Measurements from ENCODE around the gene AP3D1. TPM values are rescaled to one million over a fixed set of nuclear protein-coding genes. Genes with fewer than 3 reads are reported as not detected.

The AP3D1 gene
- total and polyA plus RNA-seq, 2 donors (not counting 3 experiments of a cell fraction or from before 2014, with no cell fraction given) = 130 to 137 TPM

DNA sequence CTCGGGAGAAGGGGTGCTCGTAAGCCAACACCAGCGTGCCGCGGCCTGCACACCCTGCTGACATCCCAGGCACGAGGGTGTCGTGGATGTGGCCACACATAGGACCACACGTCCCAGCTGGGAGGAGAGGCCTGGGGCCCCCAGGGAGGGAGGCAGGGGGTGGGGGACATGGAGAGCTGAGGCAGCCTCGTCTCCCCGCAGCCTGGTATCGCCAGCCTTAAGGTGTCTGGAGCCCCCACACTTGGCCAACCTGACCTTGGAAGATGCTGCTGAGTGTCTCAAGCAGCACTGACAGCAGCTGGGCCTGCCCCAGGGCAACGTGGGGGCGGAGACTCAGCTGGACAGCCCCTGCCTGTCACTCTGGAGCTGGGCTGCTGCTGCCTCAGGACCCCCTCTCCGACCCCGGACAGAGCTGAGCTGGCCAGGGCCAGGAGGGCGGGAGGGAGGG is 52.3 kb downstream of the AP3D1 start:
- Histone ChIP-seq H2AFZ (ENCODE audit: low read depth, low read length) (no peak overlapping the region), H4K20me1 (replicated peaks; ENCODE audit: control insufficient read depth, extremely low read depth, insufficient read depth, low read length) (no peaks in the 10 kb centered on the region), H3K4me2 (ENCODE audit: insufficient read depth, low read length) (no peak overlapping the region), H3K9me1 (replicated peaks; ENCODE audit: control insufficient read depth, extremely low read depth, insufficient read depth, low read length) (no peaks in the 10 kb centered on the region), H3K27me3 (ENCODE audit: control insufficient read depth in 2 of 2, insufficient read depth in 2 of 2, low read length in 2 of 2) (no peaks in the 10 kb centered on the region), H3K27ac (ENCODE audit: insufficient read depth, low read depth, low read length) (no peak overlapping the region), H3K4me3 (replicated peaks in 1 of 3; ENCODE audit: insufficient read depth in 1 of 3, low read depth in 1 of 3, low read length in 3 of 3) (no peak overlapping the region), H3K4me1 (ENCODE audit: control insufficient read depth, extremely low read depth, insufficient read depth, low read length) (peaks cover 13% of the 10 kb centered on the region), H3K9ac (replicated peaks; ENCODE audit: extremely low read depth, insufficient read depth, low read length) (no peak overlapping the region), H3K36me3 (ENCODE audit: control insufficient read depth in 2 of 2, extremely low read depth in 1 of 2, insufficient read depth in 2 of 2, low read length in 2 of 2) (peaks cover 3 to 30% of the 10 kb centered on the region in 2 experiments), H3K9me3 (replicated peaks; ENCODE audit: control insufficient read depth, insufficient read depth, low read length) (no peaks in the 10 kb centered on the region), H3K79me2 (ENCODE audit: control insufficient read depth, insufficient read depth, low read length) (peaks cover 20% of the 10 kb centered on the region)
- no peak for DNase-seq (ENCODE audit: low read depth, low spot score)
- intact Hi-C loops (cut with micrococcal nuclease) = no loop called here
- dilution Hi-C loops (cut with MboI; ENCODE audit: extremely low pct_ligation_motif_present, low sequenced_read_pairs) = no loop called here
- BruUV-seq (replicated peaks) = no TSS peak
- no peak for FAIRE-seq
- TF ChIP-seq, protein P1, sequence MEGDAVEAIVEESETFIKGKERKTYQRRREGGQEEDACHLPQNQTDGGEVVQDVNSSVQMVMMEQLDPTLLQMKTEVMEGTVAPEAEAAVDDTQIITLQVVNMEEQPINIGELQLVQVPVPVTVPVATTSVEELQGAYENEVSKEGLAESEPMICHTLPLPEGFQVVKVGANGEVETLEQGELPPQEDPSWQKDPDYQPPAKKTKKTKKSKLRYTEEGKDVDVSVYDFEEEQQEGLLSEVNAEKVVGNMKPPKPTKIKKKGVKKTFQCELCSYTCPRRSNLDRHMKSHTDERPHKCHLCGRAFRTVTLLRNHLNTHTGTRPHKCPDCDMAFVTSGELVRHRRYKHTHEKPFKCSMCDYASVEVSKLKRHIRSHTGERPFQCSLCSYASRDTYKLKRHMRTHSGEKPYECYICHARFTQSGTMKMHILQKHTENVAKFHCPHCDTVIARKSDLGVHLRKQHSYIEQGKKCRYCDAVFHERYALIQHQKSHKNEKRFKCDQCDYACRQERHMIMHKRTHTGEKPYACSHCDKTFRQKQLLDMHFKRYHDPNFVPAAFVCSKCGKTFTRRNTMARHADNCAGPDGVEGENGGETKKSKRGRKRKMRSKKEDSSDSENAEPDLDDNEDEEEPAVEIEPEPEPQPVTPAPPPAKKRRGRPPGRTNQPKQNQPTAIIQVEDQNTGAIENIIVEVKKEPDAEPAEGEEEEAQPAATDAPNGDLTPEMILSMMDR (IDR thresholded peaks at IDR 0.05; ENCODE audit: extremely low read depth in 1 of 2, insufficient read depth in 1 of 2, low read depth in 1 of 2, low read length in 2 of 2) = no peak
- TF ChIP-seq JUN (IDR thresholded peaks at IDR 0.05; ENCODE audit: borderline replicate concordance, insufficient read depth, insufficient read length, low read depth) (no peak), FOS (IDR thresholded peaks at IDR 0.05; ENCODE audit: borderline replicate concordance, insufficient read depth, low read length) (no peak)
- ChIA-PET POLR2A (no interaction called here), CTCF (no interaction called here)

DNA sequence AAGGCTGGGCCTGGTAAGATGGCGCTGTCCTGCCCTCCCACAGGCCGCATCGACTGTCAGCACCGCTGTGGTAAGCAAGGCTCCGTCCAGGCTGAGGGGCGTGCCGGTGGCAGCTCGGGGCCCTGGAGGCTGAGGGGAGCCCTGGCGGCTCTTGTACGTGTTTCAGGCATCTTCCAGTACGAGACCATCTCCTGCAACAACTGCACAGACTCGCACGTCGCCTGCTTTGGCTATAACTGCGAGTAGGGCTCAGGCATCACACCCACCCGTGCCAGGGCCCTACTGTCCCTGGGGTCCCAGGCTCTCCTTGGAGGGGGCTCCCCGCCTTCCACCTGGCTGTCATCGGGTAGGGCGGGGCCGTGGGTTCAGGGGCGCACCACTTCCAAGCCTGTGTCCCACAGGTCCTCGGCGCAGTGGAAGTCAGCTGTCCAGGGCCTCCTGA is 53.5 kb downstream of the AP3D1 start:
- intact Hi-C loops (cut with micrococcal nuclease) = no loop called here
- POLR2A ChIA-PET = no interaction called here
- H2AFZ ChIP-seq (ENCODE audit: low read depth, low read length) = no peak overlapping the region

More for the DNA sequence above, 53.5 kb downstream of the AP3D1 start:
- Histone ChIP-seq H4K20me1 (replicated peaks; ENCODE audit: control insufficient read depth, extremely low read depth, insufficient read depth, low read length) (no peaks in the 10 kb centered on the region), H3K36me3 (ENCODE audit: control insufficient read depth in 2 of 2, extremely low read depth in 1 of 2, insufficient read depth in 2 of 2, low read length in 2 of 2) (peaks cover 3 to 24% of the 10 kb centered on the region in 2 experiments), H3K9me1 (replicated peaks; ENCODE audit: control insufficient read depth, extremely low read depth, insufficient read depth, low read length) (no peaks in the 10 kb centered on the region), H3K4me1 (ENCODE audit: control insufficient read depth, extremely low read depth, insufficient read depth, low read length) (peaks cover 13% of the 10 kb centered on the region), H3K9ac (replicated peaks; ENCODE audit: extremely low read depth, insufficient read depth, low read length) (no peak overlapping the region), H3K79me2 (ENCODE audit: control insufficient read depth, insufficient read depth, low read length) (peaks cover 24% of the 10 kb centered on the region), H3K9me3 (replicated peaks; ENCODE audit: control insufficient read depth, insufficient read depth, low read length) (no peaks in the 10 kb centered on the region), H3K27ac (ENCODE audit: insufficient read depth, low read depth, low read length) (no peak overlapping the region), H3K4me2 (ENCODE audit: insufficient read depth, low read length) (no peak overlapping the region), H3K4me3 (replicated peaks in 1 of 3; ENCODE audit: insufficient read depth in 1 of 3, low read depth in 1 of 3, low read length in 3 of 3) (no peak overlapping the region), H3K27me3 (ENCODE audit: control insufficient read depth in 2 of 2, insufficient read depth in 2 of 2, low read length in 2 of 2) (no peaks in the 10 kb centered on the region)
- DNase-seq (ENCODE audit: low read depth, low spot score) (no peak), FAIRE-seq (no peak)
- TF ChIP-seq POLR2A (IDR thresholded peaks at IDR 0.05; ENCODE audit: low read depth, low read length) = no peak
- TF ChIP-seq GATA2 (IDR thresholded peaks at IDR 0.05; ENCODE audit: insufficient read depth, insufficient read length, low read depth, low read length) = no peak
- no peak for TF ChIP-seq EZH2 (IDR thresholded peaks at IDR 0.05; ENCODE audit: borderline replicate concordance, low read depth, low read length, severe bottlenecking)
- no peak for TF ChIP-seq POLR2AphosphoS5 (IDR thresholded peaks at IDR 0.05; ENCODE audit: insufficient read depth, low read depth, low read length)
- TF ChIP-seq FOS (IDR thresholded peaks at IDR 0.05; ENCODE audit: borderline replicate concordance, insufficient read depth, low read length) = no peak
- TF ChIP-seq, protein P1 (IDR thresholded peaks at IDR 0.05; ENCODE audit: extremely low read depth in 1 of 2, insufficient read depth in 1 of 2, low read depth in 1 of 2, low read length in 2 of 2) = no peak
- TF ChIP-seq, protein P2, sequence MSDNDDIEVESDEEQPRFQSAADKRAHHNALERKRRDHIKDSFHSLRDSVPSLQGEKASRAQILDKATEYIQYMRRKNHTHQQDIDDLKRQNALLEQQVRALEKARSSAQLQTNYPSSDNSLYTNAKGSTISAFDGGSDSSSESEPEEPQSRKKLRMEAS (IDR thresholded peaks at IDR 0.05; ENCODE audit: insufficient read depth, insufficient read length) = no peak
- TF ChIP-seq MYC (IDR thresholded peaks at IDR 0.05; ENCODE audit: low read depth, low read length) = no peak
- TF ChIP-seq JUN (IDR thresholded peaks at IDR 0.05; ENCODE audit: borderline replicate concordance, insufficient read depth, insufficient read length, low read depth) = no peak
- dilution Hi-C loops (cut with MboI; ENCODE audit: extremely low pct_ligation_motif_present, low sequenced_read_pairs) = no loop called here
- BruUV-seq (replicated peaks) = no TSS peak
- CTCF ChIA-PET = no interaction called here

All from endothelial cell of umbilical vein (primary cell).